B cell (primary cell): Measurements from ENCODE around the gene AMER3. TPM values are rescaled to one million over a fixed set of nuclear protein-coding genes. Genes with fewer than 3 reads are reported as not detected.

Source experiments
- ATAC-seq: fragments of 200-7000 bp; cut with Tn5 transposase; one replicate; pipeline ENCODE4 v1.10.0; 2021; ENCODE audit warnings: low read depth, mild to moderate bottlenecking, moderate number of reproducible peaks, moderate library complexity
- CTCF ChIA-PET: fragments of 350-600 bp; sonication (Branson Sonifier 250); formaldehyde crosslinking; loops from one replicate; lab custom pipeline; 2021; ENCODE audit warnings: antibody characterized with exemption, inconsistent platforms; lab: Charles Lee
- POLR2A ChIA-PET: fragments of 350-600 bp; sonication (Branson Sonifier 250); formaldehyde crosslinking; loops from one replicate; lab custom pipeline; 2021; ENCODE audit warnings: antibody characterized with exemption; lab: Charles Lee
- DNase-seq: peaks from one replicate; pipeline ENCODE4 v3.0.0; 2013
- H2AFZ ChIP-seq: 2 replicates; pipeline ENCODE4 v1.6.1; 2012; ENCODE audit warnings: mild to moderate bottlenecking, low read depth, low read length; ENCODE audit not compliant: insufficient read depth, poor library complexity, severe bottlenecking
- H3K27ac ChIP-seq, 2 donors: 1 replicate in 1 of 2; 2 replicates in 1 of 2; pipeline ENCODE4 v1.5.1; 2012 to 2013; ENCODE audit warnings: low read length in 2 of 2, mild to moderate bottlenecking in 2 of 2, moderate library complexity in 1 of 2
- H3K27me3 ChIP-seq, 4 experiments: fragments of 200-600 bp in 1 of 4; sonication (generic) in 1 of 4; replicated peaks in 1 of 4; 1 replicate in 2 of 4; 2 replicates in 2 of 4; pipeline versions ENCODE4 v1.6.1 to v1.7.0; 2013 to 2016; ENCODE audit warnings: low read length in 3 of 4, mild to moderate bottlenecking in 2 of 4, mixed read lengths in 1 of 4, moderate library complexity in 1 of 4; ENCODE audit not compliant: insufficient read depth in 4 of 4, control insufficient read depth in 3 of 4; ENCODE audit errors: control extremely low read depth in 1 of 4
- H3K36me3 ChIP-seq, 2 experiments: replicated peaks in 1 of 2; 1 replicate in 1 of 2; 2 replicates in 1 of 2; pipeline versions ENCODE4 v1.6.1 to v1.7.1; 2013; ENCODE audit warnings: low read length in 1 of 2; ENCODE audit not compliant: insufficient read depth in 2 of 2, control insufficient read depth in 1 of 2; ENCODE audit errors: control extremely low read depth in 1 of 2, extremely low read depth in 1 of 2
- H3K4me1 ChIP-seq, 2 donors: fragments of 200-600 bp in 1 of 2; sonication (generic) in 1 of 2; 1 replicate in 1 of 2; 2 replicates in 1 of 2; pipeline versions ENCODE4 v1.5.1 to v1.6.1; 2013 to 2017; ENCODE audit warnings: low read length in 2 of 2; ENCODE audit not compliant: control insufficient read depth in 2 of 2, insufficient read depth in 2 of 2
- H3K4me2 ChIP-seq: replicated peaks from 2 replicates; pipeline ENCODE3; 2012; ENCODE audit warnings: mild to moderate bottlenecking, low read depth, low read length; ENCODE audit not compliant: poor library complexity, severe bottlenecking
- H3K4me3 ChIP-seq, 5 experiments: fragments of 200-600 bp in 1 of 5; sonication (generic) in 1 of 5; 1 replicate in 3 of 5; 2 replicates in 2 of 5; pipeline versions ENCODE4 v1.5.1 to v1.7.0; 2011 to 2016; ENCODE audit warnings: low read length in 4 of 5, mild to moderate bottlenecking in 4 of 5, low read depth in 2 of 5, control low read depth in 1 of 5, moderate library complexity in 1 of 5; ENCODE audit not compliant: insufficient read depth in 1 of 5; ENCODE audit errors: control extremely low read depth in 1 of 5, extremely low read depth in 1 of 5
- H3K79me2 ChIP-seq: fragments of 200-600 bp; sonication (generic); one replicate; pipeline ENCODE4 v1.6.0; 2016; ENCODE audit warnings: low read length; ENCODE audit not compliant: control insufficient read depth, insufficient read depth
- H3K9ac ChIP-seq: fragments of 200-600 bp; sonication (generic); 2 replicates; pipeline ENCODE4 v1.6.1; 2017; ENCODE audit warnings: mild to moderate bottlenecking, low read length, moderate library complexity
- H3K9me3 ChIP-seq, 3 donors: one replicate each; pipeline versions ENCODE4 v1.6.1 to v1.7.1; 2013; ENCODE audit warnings: low read length in 2 of 3; ENCODE audit not compliant: control insufficient read depth in 2 of 3, insufficient read depth in 1 of 3; ENCODE audit errors: control extremely low read depth in 1 of 3
- H4K20me1 ChIP-seq: 2 replicates; pipeline ENCODE4 v1.6.0; 2012; ENCODE audit warnings: mild to moderate bottlenecking, low read length; ENCODE audit not compliant: insufficient read depth, control insufficient read depth, poor library complexity, severe bottlenecking
- H3K27ac Mint-ChIP-seq: one replicate; pipeline ENCODE4 v1.8.0; 2021; ENCODE audit warnings: mixed read lengths
- H3K27me3 Mint-ChIP-seq: one replicate; pipeline ENCODE4 v1.8.0; 2021; ENCODE audit warnings: mixed read lengths
- H3K4me1 Mint-ChIP-seq: one replicate; pipeline ENCODE4 v1.8.0; 2021; ENCODE audit warnings: mixed read lengths
- H3K4me3 Mint-ChIP-seq: one replicate; pipeline ENCODE4 v1.8.0; 2021; ENCODE audit warnings: mixed read lengths
- H3K9me3 Mint-ChIP-seq: one replicate; pipeline ENCODE4 v1.8.0; 2022; ENCODE audit warnings: mixed read lengths; ENCODE audit not compliant: insufficient read depth
- CTCF ChIP-seq: fragments of 200-600 bp; IDR thresholded peaks from one replicate; pipeline ENCODE4 v1.8.0; 2022; ENCODE audit warnings: antibody characterized with exemption, mild to moderate bottlenecking
- EZH2 ChIP-seq: IDR thresholded peaks from 2 replicates; pipeline ENCODE4 v1.6.1; 2012; ENCODE audit warnings: borderline replicate concordance, low read depth, mild to moderate bottlenecking, moderate library complexity, low read length; ENCODE audit not compliant: insufficient read depth, poor library complexity, severe bottlenecking
- WGBS: methylation state at CpG from one replicate; pipeline ENCODE4 v1.1.5; 2013; ENCODE audit warnings: missing lambda C conversion rate; ENCODE audit not compliant: insufficient coverage; 5-methylcytosine and 5-hydroxymethylcytosine counted together
- intact Hi-C: fragments of 100-400 bp; cut with micrococcal nuclease; formaldehyde crosslinking; loops from one replicate; pipeline ENCODE4 v1.10.0; 2022
- polyA plus RNA-seq: library from polyadenylated mRNA; depleted of rRNA; stranded (reverse); fragments of >200 nt; gene quantifications from 2 replicates; pipeline ENCODE4 v1.2.3, GENCODE V29; 2012
- total RNA-seq, 2 donors: library from RNA; stranded (reverse); fragments of 120-200 nt in 1 of 2; gene quantifications; 1 replicate in 1 of 2; 2 replicates in 1 of 2; pipeline versions ENCODE4 v1.2.3 to v1.2.4, GENCODE V29; 2013 to 2022

AMER3 gene
- total and polyA plus RNA-seq, 2 donors (not counting 1 experiment from before 2014, with no cell fraction given) = not detected

- POLR2A ChIA-PET = no interaction called here
- Histone ChIP-seq H3K27ac (no peak within 1 kb of the TSS), H3K9ac (peak within 1 kb of the TSS; percentile 73), H3K36me3 (no peaks in the 10 kb centered on the region), H3K4me2 (peak within 1 kb of the TSS; percentile 87), H3K9me3 (peaks cover 0 to 29% (median 0%) of the 10 kb centered on the region in 3 donors), H3K79me2 (no peaks in the 10 kb centered on the region), H3K4me3 (peak within 1 kb of the TSS in 4 of 5 experiments; percentile 34 to 67 (median 53)), H4K20me1 (no peaks in the 10 kb centered on the region), H2AFZ (peak within 1 kb of the TSS; percentile 68), H3K27me3 (peaks cover 0 to 27% (median 11%) of the 10 kb centered on the region in 4 experiments), H3K4me1 (peaks cover 20 to 24% of the 10 kb centered on the region in 2 donors)
- ATAC-seq = no peak
- Mint-ChIP-seq H3K4me3 (peak within 1 kb of the TSS; percentile 82), H3K27me3 (peaks cover 5% of the 10 kb centered on the region), H3K9me3 (no peaks in the 10 kb centered on the region), H3K27ac (peak within 1 kb of the TSS; percentile 63), H3K4me1 (peaks cover 19% of the 10 kb centered on the region)
- DNase-seq = peak; percentile 10
- CTCF ChIA-PET = interaction anchor here (0.6 to 1.7 kb wide), 2 partner anchors 10 to 69 kb away, joined by 3 to 7 read pairs; no protein-coding TSS in a partner anchor
- intact Hi-C loops = no loop called here
- no peak for TF ChIP-seq EZH2
- no peak for TF ChIP-seq CTCF
- WGBS = 81% methylated on average over 8 of the region's 8 CpGs
Measured at GRCh38 chr2:130728549-130729316, 26.6 kb upstream of the AMER3 start, which contains the start of gene GPR148. Gene GPR148, plus strand, starts transcription at chr2:130729070. Its CDS starts 82 bp downstream, at chr2:130729152.
